ENCODE data around the gene NUP153.

- TF ChIP-seq CTCF (IDR thresholded peaks at IDR 0.05), result no peak
- no peak for TF ChIP-seq POLR2A (IDR thresholded peaks at IDR 0.05; ENCODE audit: low read depth)
- no peak for TF ChIP-seq POLR2AphosphoS5 (IDR thresholded peaks at IDR 0.05)
- TF ChIP-seq EP300 (IDR thresholded peaks at IDR 0.05), result no peak
Measured at GRCh38 chr6:17622144-17622543, 84.6 kb downstream of the NUP153 start.

Measured in esophagus muscularis mucosa (tissue), 4 donors.